Upper lobe of left lung (tissue), 6 donors: ENCODE results near the gene TMEM141. TPM values are rescaled to one million over a fixed set of nuclear protein-coding genes. Genes with fewer than 3 reads are reported as not detected.

ENCODE experiments used
- ATAC-seq, 2 donors: fragments of 200-7000 bp; cut with Tn5 transposase; one replicate each; pipeline ENCODE4 v1.9.1; 2022; ENCODE audit warnings: mild to moderate bottlenecking in 2 of 2, moderate library complexity in 2 of 2; ENCODE audit not compliant: low FRiP score in 2 of 2
- DNase-seq, 2 donors: peaks; one replicate each; pipeline ENCODE4 v3.0.0-alpha.2; 2019 to 2020
- H3K27ac ChIP-seq, 4 donors: fragments of 200-600 bp; sonication (generic); one replicate each; pipeline ENCODE4 v1.5.1; 2016 to 2019
- H3K27me3 ChIP-seq, 4 donors: fragments of 200-600 bp; sonication (generic); one replicate each; pipeline ENCODE4 v1.5.1; 2017 to 2019
- H3K36me3 ChIP-seq, 4 donors: fragments of 200-600 bp; sonication (generic); one replicate each; pipeline ENCODE4 v1.5.1; 2016 to 2019
- H3K4me1 ChIP-seq, 4 donors: fragments of 200-600 bp; sonication (generic); one replicate each; pipeline ENCODE4 v1.5.1; 2018 to 2019
- H3K4me3 ChIP-seq, 4 donors: fragments of 200-600 bp; sonication (generic); one replicate each; pipeline ENCODE4 v1.5.1; 2017 to 2019; ENCODE audit warnings: mild to moderate bottlenecking in 2 of 4, moderate library complexity in 1 of 4
- H3K9me3 ChIP-seq, 4 donors: fragments of 200-600 bp; sonication (generic); one replicate each; pipeline ENCODE4 v1.5.1; 2018 to 2019
- EP300 ChIP-seq, 4 donors: sonication (generic); formaldehyde crosslinking; IDR thresholded peaks; one replicate each; pipeline ENCODE4 v1.5.1; 2017; ENCODE audit warnings: antibody characterized with exemption in 4 of 4, control low read depth in 2 of 4
- POLR2A ChIP-seq, 4 donors: fragments of 450-650 bp; IDR thresholded peaks; one replicate each; pipeline ENCODE4 v1.5.1; 2016 to 2017; ENCODE audit warnings: antibody characterized with exemption in 4 of 4, mild to moderate bottlenecking in 2 of 4
- POLR2AphosphoS5 ChIP-seq, 2 donors: sonication (generic); formaldehyde crosslinking; IDR thresholded peaks; one replicate each; pipeline ENCODE4 v1.5.1; 2017; ENCODE audit warnings: antibody characterized with exemption in 2 of 2
- WGBS, 2 donors: methylation state at CpG; one replicate each; pipeline ENCODE4 v1.1.5; 2017 to 2018; 5-methylcytosine and 5-hydroxymethylcytosine counted together
- total RNA-seq, 6 donors: library from RNA; depleted of rRNA in 4 of 6; stranded (reverse); fragments of >200 nt in 4 of 6; gene quantifications; one replicate each; pipeline versions ENCODE4 v1.1.0 to v1.2.1, GENCODE V29; 2016 to 2021
- TF ChIP-seq, protein P1 (sequence below), 6 experiments: fragments of 450-650 bp in 4 of 6; fragments of 200-600 bp in 2 of 6; sonication (generic) in 2 of 6; IDR thresholded peaks; one replicate each; pipeline ENCODE4 v1.5.1; 2016 to 2019; ENCODE audit warnings: antibody characterized with exemption in 6 of 6
- donor health status: DM: no; HTN: no; CAD: no; lungs with moderate emphysema.
- donor health status: DM: no; HTN: yes; CAD: no; lungs with severe emphysema.

TMEM141 gene
- total RNA-seq, 6 donors from 2014 or later = 55.5 to 134 (median 80.5) TPM

DNA sequence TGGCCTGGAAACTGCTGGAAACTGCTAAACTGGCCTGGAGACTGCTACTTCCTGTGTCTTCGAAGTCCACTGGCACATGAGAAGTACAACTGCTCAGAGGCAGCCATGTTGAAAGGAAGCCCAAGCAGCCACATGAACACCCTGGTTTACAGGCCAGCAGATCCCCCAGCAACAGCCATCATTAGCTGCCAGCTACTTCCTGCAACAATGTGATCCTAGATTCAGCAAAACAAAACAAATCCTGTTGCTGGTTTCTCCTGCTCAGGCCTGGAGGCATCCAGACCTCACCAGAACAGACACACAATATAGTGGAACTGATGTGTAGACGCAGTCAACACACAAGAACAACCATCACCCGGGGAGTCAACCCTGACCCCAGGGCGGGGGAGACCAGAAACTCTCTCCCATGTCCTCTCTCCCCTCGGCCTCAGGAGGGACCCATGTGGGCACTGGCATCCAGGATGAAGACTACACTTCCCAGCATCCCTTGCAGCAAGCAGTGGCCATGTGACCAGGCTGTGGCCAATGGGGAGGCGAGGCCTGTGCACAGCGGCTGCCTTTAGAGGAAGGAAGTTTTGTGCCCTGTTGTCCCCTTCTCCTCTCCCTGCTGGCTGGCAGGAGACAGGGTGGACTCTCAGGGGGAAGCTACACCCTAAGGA is 17.6 kb upstream of the TMEM141 start:
- Histone ChIP-seq H3K36me3 (no peaks in the 10 kb centered on the region), H3K27me3 (no peaks in the 10 kb centered on the region), H3K4me3 (no peak overlapping the region), H3K4me1 (peaks cover 0 to 3% (median 0%) of the 10 kb centered on the region in 4 donors), H3K9me3 (peaks cover 0 to 8% (median 2%) of the 10 kb centered on the region in 4 donors), H3K27ac (no peak overlapping the region)
- no peak for TF ChIP-seq POLR2AphosphoS5 (IDR thresholded peaks at IDR 0.05)
- TF ChIP-seq, protein P1, sequence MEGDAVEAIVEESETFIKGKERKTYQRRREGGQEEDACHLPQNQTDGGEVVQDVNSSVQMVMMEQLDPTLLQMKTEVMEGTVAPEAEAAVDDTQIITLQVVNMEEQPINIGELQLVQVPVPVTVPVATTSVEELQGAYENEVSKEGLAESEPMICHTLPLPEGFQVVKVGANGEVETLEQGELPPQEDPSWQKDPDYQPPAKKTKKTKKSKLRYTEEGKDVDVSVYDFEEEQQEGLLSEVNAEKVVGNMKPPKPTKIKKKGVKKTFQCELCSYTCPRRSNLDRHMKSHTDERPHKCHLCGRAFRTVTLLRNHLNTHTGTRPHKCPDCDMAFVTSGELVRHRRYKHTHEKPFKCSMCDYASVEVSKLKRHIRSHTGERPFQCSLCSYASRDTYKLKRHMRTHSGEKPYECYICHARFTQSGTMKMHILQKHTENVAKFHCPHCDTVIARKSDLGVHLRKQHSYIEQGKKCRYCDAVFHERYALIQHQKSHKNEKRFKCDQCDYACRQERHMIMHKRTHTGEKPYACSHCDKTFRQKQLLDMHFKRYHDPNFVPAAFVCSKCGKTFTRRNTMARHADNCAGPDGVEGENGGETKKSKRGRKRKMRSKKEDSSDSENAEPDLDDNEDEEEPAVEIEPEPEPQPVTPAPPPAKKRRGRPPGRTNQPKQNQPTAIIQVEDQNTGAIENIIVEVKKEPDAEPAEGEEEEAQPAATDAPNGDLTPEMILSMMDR (IDR thresholded peaks at IDR 0.05) = no peak
- no peak for TF ChIP-seq EP300 (IDR thresholded peaks at IDR 0.05)
- TF ChIP-seq POLR2A (IDR thresholded peaks at IDR 0.05) = no peak
- peak in 1 of 2 donors; percentile 62 for DNase-seq
- 68 to 76% methylated on average over 4 to 7 of the region's 7 CpGs for WGBS, 2 donors
- ATAC-seq = peak in 1 of 2 donors; percentile 63

DNA sequence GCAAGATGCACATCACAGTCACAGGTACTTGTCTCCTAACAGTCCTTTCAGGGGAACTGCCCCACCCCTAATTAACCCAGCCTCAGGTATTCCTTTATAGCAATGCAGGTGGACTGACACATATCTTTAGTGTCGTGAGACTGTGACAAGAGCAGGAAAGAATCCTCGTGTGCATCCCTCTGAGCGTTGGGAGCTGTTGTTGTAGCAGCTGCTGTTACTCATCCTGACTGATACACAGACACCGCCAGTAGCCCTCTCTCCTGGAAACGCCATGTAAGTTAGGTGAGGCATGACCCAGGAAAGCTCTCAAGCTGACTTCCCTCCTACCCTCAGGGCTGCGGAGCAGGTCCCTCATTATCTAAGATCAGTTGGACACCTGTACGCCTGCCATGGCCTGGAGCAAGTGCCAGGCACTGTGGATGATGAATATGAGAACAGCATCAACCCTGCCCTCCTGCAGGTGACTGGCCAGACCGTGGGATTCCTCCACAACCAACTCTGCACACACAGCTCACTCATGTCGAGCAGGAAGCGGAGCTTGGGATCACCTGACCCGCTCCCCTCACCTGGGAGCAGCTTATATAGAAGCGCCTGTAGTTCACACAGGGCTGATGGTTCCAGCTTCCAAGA is 16.6 kb upstream of the TMEM141 start:
- ATAC-seq (no peak), DNase-seq (no peak)
- Histone ChIP-seq H3K36me3 (no peaks in the 10 kb centered on the region), H3K27me3 (no peaks in the 10 kb centered on the region), H3K27ac (no peak overlapping the region), H3K9me3 (peaks cover 0 to 8% (median 2%) of the 10 kb centered on the region in 4 donors), H3K4me1 (peaks cover 0 to 3% (median 0%) of the 10 kb centered on the region in 4 donors), H3K4me3 (no peak overlapping the region)
- WGBS, 2 donors = 96 to 100% methylated on average over 1 to 12 of the region's 12 CpGs
- TF ChIP-seq POLR2A (IDR thresholded peaks at IDR 0.05) (no peak), POLR2AphosphoS5 (IDR thresholded peaks at IDR 0.05) (no peak), EP300 (IDR thresholded peaks at IDR 0.05) (no peak)
- TF ChIP-seq, protein P1 (IDR thresholded peaks at IDR 0.05) = no peak

DNA sequence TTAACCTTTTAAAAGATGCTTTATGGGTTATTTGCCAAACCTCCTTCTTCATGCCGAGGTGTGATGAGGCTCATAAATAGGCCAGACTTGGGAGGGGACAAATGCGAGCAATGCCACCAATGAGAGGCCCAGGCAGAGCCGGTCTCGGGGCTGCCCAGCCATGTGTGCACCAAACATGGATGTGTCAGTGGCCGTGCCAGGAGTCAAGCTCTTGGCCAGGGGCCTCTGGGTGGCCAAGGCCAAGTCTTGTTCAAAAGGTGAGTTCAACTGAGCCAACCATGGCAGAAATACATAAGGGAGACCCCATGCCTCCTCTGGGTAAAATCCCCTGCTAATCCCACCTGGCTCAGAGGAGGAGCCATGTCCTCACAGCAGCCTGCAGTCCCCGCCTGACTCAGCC is 16.0 kb upstream of the TMEM141 start:
- Histone ChIP-seq H3K27me3 (no peaks in the 10 kb centered on the region), H3K4me3 (no peak overlapping the region), H3K27ac (no peak overlapping the region), H3K9me3 (peaks cover 0 to 8% (median 2%) of the 10 kb centered on the region in 4 donors), H3K4me1 (no peaks in the 10 kb centered on the region), H3K36me3 (no peaks in the 10 kb centered on the region)
- TF ChIP-seq POLR2A (IDR thresholded peaks at IDR 0.05) = no peak
- TF ChIP-seq POLR2AphosphoS5 (IDR thresholded peaks at IDR 0.05) = no peak
- TF ChIP-seq, protein P1 (IDR thresholded peaks at IDR 0.05) = no peak
- TF ChIP-seq EP300 (IDR thresholded peaks at IDR 0.05) = no peak
- ATAC-seq = peak in 1 of 2 donors; percentile 34
- WGBS, 2 donors = 67 to 90% methylated on average over 1 to 6 of the region's 6 CpGs
- peak in 1 of 2 donors; percentile 36 for DNase-seq

DNA sequence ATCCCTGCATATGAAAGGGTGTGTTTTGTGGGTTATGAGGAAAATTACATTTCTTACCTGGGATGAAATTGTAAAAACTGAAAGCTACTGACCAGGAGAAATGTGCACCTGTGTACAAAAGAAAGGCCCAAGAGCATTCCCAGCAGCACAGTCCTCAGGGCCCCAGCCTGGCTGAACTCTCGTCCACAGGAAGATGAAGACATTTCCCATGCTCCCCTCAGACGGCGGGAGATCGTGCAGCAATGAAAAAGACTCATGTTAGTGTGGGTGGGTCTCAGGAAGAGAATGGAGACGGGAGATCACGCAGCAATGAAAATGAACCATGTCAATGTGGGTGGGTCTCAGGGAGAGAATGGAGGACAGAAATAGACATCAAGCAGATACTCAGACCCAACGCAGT is 14.2 kb upstream of the TMEM141 start:
- DNase-seq (no peak), ATAC-seq (no peak)
- 43 to 59% methylated on average over 7 of the region's 7 CpGs for WGBS, 2 donors
- peaks cover 0 to 8% (median 2%) of the 10 kb centered on the region in 4 donors for H3K9me3 ChIP-seq
- no peaks in the 10 kb centered on the region for H3K36me3 ChIP-seq
- no peaks in the 10 kb centered on the region for H3K4me1 ChIP-seq
- no peak for TF ChIP-seq POLR2AphosphoS5 (IDR thresholded peaks at IDR 0.05)
- no peak for TF ChIP-seq EP300 (IDR thresholded peaks at IDR 0.05)
- TF ChIP-seq, protein P1 (IDR thresholded peaks at IDR 0.05) = no peak
- no peak for TF ChIP-seq POLR2A (IDR thresholded peaks at IDR 0.05)
- no peak overlapping the region for H3K4me3 ChIP-seq
- H3K27ac ChIP-seq = no peak overlapping the region
- no peaks in the 10 kb centered on the region for H3K27me3 ChIP-seq
